ENCODE measurements around the gene GPR148.

GPR148 gene

GRCh38 chr2:130776550-130776949 is 47.7 kb downstream of the GPR148 start:
- DNase-seq = no peak

DNA sequence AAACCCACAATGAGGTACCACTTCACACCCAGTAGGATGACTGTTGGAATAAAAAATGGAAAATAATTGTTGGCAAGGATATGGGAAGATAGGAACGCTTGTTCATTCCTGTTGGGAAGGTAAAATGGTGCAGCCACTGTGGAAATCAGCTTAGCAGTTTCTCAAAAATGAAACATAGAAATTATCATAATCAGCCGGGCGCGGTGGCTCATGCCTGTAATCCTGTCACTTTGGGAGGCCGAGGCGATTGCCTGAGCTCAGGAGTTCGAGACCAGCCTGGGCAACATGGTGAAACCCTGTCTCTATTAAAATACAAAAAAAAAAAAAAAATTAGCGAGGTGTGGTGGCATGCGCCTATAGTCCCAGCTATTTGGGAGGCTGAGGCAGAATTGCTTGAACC is 49.9 kb downstream of the GPR148 start:
- no peak for DNase-seq
